Keratinocyte (primary cell): Measurements from ENCODE around the gene DIS3L2. TPM values are rescaled to one million over a fixed set of nuclear protein-coding genes. Genes with fewer than 3 reads are reported as not detected.

Experiments
- DNase-seq: peaks from one replicate; pipeline ENCODE4 v3.0.0-alpha.2; 2011; ENCODE audit warnings: low read depth, missing footprints, low spot score
- FAIRE-seq: peaks from 2 replicates; lab custom pipeline; 2011; peaks lifted over from hg19 to GRCh38; lab: Jason Lieb, UNC
- H2AFZ ChIP-seq: 2 replicates; pipeline ENCODE4 v1.6.0; 2012; ENCODE audit warnings: low read length, control low read depth, inconsistent platforms; ENCODE audit not compliant: control insufficient read depth
- H3K27ac ChIP-seq: 2 replicates; pipeline ENCODE4 v1.5.1; 2011; ENCODE audit warnings: low read length; ENCODE audit not compliant: control insufficient read depth, insufficient read depth
- H3K27me3 ChIP-seq: 3 replicates; pipeline ENCODE4 v1.6.0; 2011; ENCODE audit warnings: low read length; ENCODE audit not compliant: control insufficient read depth, insufficient read depth; ENCODE audit errors: extremely low read depth
- H3K36me3 ChIP-seq, 2 experiments: 2 replicates in 1 of 2; 3 replicates in 1 of 2; pipeline ENCODE4 v1.5.1; 2011; ENCODE audit warnings: low read length in 2 of 2, mild to moderate bottlenecking in 1 of 2; ENCODE audit not compliant: control insufficient read depth in 2 of 2, insufficient read depth in 2 of 2; ENCODE audit errors: extremely low read depth in 1 of 2
- H3K4me1 ChIP-seq: 3 replicates; pipeline ENCODE4 v1.5.1; 2011; ENCODE audit warnings: low read length; ENCODE audit not compliant: control insufficient read depth, insufficient read depth; ENCODE audit errors: extremely low read depth
- H3K4me2 ChIP-seq: 3 replicates; pipeline ENCODE4 v1.6.0; 2011; ENCODE audit warnings: low read depth, low read length; ENCODE audit not compliant: control insufficient read depth, insufficient read depth; ENCODE audit errors: extremely low read depth
- H3K4me3 ChIP-seq, 3 experiments: fragments of 200-600 bp in 1 of 3; sonication (generic) in 1 of 3; 2 replicates in 2 of 3; 3 replicates in 1 of 3; pipeline ENCODE4 v1.5.1; 2011 to 2016; ENCODE audit warnings: low read length in 3 of 3, mild to moderate bottlenecking in 3 of 3, control low read depth in 2 of 3, inconsistent platforms in 1 of 3, low read depth in 1 of 3, mixed read lengths in 1 of 3, mixed run types in 1 of 3, moderate library complexity in 1 of 3; ENCODE audit not compliant: control insufficient read depth in 2 of 3, insufficient read depth in 2 of 3; ENCODE audit errors: extremely low read depth in 1 of 3
- H3K79me2 ChIP-seq: 2 replicates; pipeline ENCODE4 v1.6.0; 2012; ENCODE audit warnings: low read length; ENCODE audit not compliant: control insufficient read depth, insufficient read depth
- H3K9ac ChIP-seq: 3 replicates; pipeline ENCODE4 v1.6.0; 2011; ENCODE audit warnings: low read length; ENCODE audit not compliant: control insufficient read depth, insufficient read depth; ENCODE audit errors: extremely low read depth
- H3K9me1 ChIP-seq: 3 replicates; pipeline ENCODE4 v1.6.0; 2011; ENCODE audit warnings: low read length; ENCODE audit not compliant: control insufficient read depth, insufficient read depth; ENCODE audit errors: extremely low read depth
- H3K9me3 ChIP-seq: 2 replicates; pipeline ENCODE4 v1.5.1; 2012; ENCODE audit warnings: low read depth, low read length; ENCODE audit not compliant: control insufficient read depth
- H4K20me1 ChIP-seq: 3 replicates; pipeline ENCODE4 v1.6.0; 2011; ENCODE audit warnings: low read length; ENCODE audit not compliant: control insufficient read depth, insufficient read depth; ENCODE audit errors: extremely low read depth
- EZH2 ChIP-seq: IDR thresholded peaks from one replicate; pipeline ENCODE4 v1.6.1; 2012; ENCODE audit warnings: inconsistent platforms, mild to moderate bottlenecking, low read length, moderate library complexity
- dilution Hi-C: fragments of 300-500 bp; cut with MboI; formaldehyde crosslinking; loops from one replicate; pipeline ENCODE4 v1.7.0; 2020; ENCODE audit warnings: low sequenced_read_pairs; ENCODE audit not compliant: extremely low pct_ligation_motif_present
- polyA plus RNA-seq, 5 experiments: library from polyadenylated mRNA; depleted of rRNA in 3 of 5; stranded (reverse) in 3 of 5; stranded (forward) in 1 of 5; unstranded in 1 of 5; fragments of >200 nt; gene quantifications; 1 replicate in 1 of 5; 2 replicates in 3 of 5; 3 replicates in 1 of 5; pipeline versions ENCODE4 v1.2.1 to v1.2.3, GENCODE V29; 2011 to 2012; ENCODE audit warnings: missing spikeins in 2 of 5, low read depth in 1 of 5, low replicate concordance in 1 of 5
- TF ChIP-seq, protein P1 (sequence below), 3 experiments: IDR thresholded peaks in 1 of 3; conservative IDR thresholded peaks in 1 of 3; optimal IDR thresholded peaks in 1 of 3; 2 replicates in 2 of 3; 3 replicates in 1 of 3; pipeline versions ENCODE3 to v1.5.1; 2011; ENCODE audit warnings: low read length in 3 of 3, mild to moderate bottlenecking in 3 of 3, moderate library complexity in 2 of 3, control low read depth in 1 of 3, inconsistent platforms in 1 of 3; ENCODE audit not compliant: insufficient read depth in 2 of 3; ENCODE audit errors: extremely low read depth in 1 of 3

The DIS3L2 gene
- polyA plus RNA-seq, 1 donor (not counting 4 experiments of a cell fraction or from before 2014, with no cell fraction given) = 8.6 TPM

DNA sequence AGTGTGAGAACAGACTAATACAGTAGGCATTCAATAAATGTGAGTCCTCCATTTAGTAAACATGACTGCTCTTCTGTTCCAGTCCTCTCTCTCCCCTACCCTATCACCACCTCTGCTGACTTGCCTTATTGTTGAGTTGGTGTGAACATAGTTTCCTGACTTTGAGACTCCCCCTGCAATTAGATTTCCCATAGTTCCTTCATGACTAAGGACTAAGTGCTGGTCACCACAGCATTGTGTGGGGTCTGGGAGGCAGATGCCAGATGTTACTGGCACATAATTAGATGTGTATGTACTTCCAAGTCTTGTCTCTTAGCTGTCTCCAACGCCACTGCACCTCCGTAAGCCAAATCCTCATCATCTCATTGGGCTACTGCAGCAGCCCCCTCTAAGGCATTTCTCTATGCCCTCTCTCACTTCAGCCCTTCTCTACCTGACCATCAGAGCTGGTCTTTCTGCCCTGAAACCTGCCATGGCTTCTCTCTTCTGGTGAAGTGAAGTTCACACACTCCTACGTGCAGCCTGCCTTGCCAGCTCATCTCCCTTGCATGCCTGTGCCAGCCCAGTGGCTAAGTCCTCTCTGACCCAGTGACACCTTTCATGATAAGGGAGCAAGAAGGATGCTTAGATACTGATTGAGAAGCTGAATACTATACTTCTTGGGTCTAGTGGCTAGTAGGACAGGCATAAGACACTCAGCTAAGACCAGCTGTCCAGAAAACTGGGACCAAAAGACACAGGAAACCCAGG is 335.4 kb downstream of the DIS3L2 start:
- no peak overlapping the region for H3K27ac ChIP-seq
- no peaks in the 10 kb centered on the region for H4K20me1 ChIP-seq
- TF ChIP-seq, protein P1, sequence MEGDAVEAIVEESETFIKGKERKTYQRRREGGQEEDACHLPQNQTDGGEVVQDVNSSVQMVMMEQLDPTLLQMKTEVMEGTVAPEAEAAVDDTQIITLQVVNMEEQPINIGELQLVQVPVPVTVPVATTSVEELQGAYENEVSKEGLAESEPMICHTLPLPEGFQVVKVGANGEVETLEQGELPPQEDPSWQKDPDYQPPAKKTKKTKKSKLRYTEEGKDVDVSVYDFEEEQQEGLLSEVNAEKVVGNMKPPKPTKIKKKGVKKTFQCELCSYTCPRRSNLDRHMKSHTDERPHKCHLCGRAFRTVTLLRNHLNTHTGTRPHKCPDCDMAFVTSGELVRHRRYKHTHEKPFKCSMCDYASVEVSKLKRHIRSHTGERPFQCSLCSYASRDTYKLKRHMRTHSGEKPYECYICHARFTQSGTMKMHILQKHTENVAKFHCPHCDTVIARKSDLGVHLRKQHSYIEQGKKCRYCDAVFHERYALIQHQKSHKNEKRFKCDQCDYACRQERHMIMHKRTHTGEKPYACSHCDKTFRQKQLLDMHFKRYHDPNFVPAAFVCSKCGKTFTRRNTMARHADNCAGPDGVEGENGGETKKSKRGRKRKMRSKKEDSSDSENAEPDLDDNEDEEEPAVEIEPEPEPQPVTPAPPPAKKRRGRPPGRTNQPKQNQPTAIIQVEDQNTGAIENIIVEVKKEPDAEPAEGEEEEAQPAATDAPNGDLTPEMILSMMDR (optimal IDR thresholded peaks at IDR 0.05 in 1 of 3, IDR thresholded peaks at IDR 0.05 in 1 of 3, conservative IDR thresholded peaks at IDR 0.05 in 1 of 3; ENCODE audit: extremely low read depth in 1 of 3, insufficient read depth in 2 of 3, low read length in 3 of 3) = no peak
- no peak for TF ChIP-seq EZH2
- peaks cover 6% of the 10 kb centered on the region for H3K4me1 ChIP-seq
- no peaks in the 10 kb centered on the region for H3K79me2 ChIP-seq
- FAIRE-seq (no peak), DNase-seq (no peak)
- no peak overlapping the region for H3K4me3 ChIP-seq
- no peaks in the 10 kb centered on the region for H3K9me1 ChIP-seq
- H3K9ac ChIP-seq = no peak overlapping the region
- no peaks in the 10 kb centered on the region for H3K9me3 ChIP-seq
- dilution Hi-C loops = no loop called here
- H3K36me3 ChIP-seq = peaks cover 9 to 10% of the 10 kb centered on the region in 2 experiments
- H3K4me2 ChIP-seq = no peak overlapping the region
- H2AFZ ChIP-seq = no peak overlapping the region
- H3K27me3 ChIP-seq = no peaks in the 10 kb centered on the region

GRCh38 chr2:232299084-232299483 is 337.6 kb downstream of the DIS3L2 start:
- H2AFZ ChIP-seq = no peak overlapping the region
- H3K4me2 ChIP-seq = no peak overlapping the region
- H3K4me3 ChIP-seq = no peak overlapping the region
- FAIRE-seq = no peak
- H3K4me1 ChIP-seq = peaks cover 6% of the 10 kb centered on the region
- dilution Hi-C loops = no loop called here
- H3K9me3 ChIP-seq = no peaks in the 10 kb centered on the region
- DNase-seq = no peak
- H3K79me2 ChIP-seq = no peaks in the 10 kb centered on the region
- H3K27ac ChIP-seq = no peak overlapping the region
- no peaks in the 10 kb centered on the region for H4K20me1 ChIP-seq
- no peak overlapping the region for H3K9ac ChIP-seq
- no peaks in the 10 kb centered on the region for H3K27me3 ChIP-seq
- TF ChIP-seq EZH2 = no peak
- TF ChIP-seq, protein P1 (optimal IDR thresholded peaks at IDR 0.05 in 1 of 3, IDR thresholded peaks at IDR 0.05 in 1 of 3, conservative IDR thresholded peaks at IDR 0.05 in 1 of 3; ENCODE audit: extremely low read depth in 1 of 3, insufficient read depth in 2 of 3, low read length in 3 of 3) = no peak
- no peaks in the 10 kb centered on the region for H3K9me1 ChIP-seq
- peaks cover 9 to 10% of the 10 kb centered on the region in 2 experiments for H3K36me3 ChIP-seq
